ENCODE measurements around the gene TSPAN18. TPM values are rescaled to one million over a fixed set of nuclear protein-coding genes. Genes with fewer than 3 reads are reported as not detected.

The TSPAN18 gene
- total RNA-seq, 4 donors from 2014 or later: 0.95 to 4.5 (median 2.3) TPM

DNA sequence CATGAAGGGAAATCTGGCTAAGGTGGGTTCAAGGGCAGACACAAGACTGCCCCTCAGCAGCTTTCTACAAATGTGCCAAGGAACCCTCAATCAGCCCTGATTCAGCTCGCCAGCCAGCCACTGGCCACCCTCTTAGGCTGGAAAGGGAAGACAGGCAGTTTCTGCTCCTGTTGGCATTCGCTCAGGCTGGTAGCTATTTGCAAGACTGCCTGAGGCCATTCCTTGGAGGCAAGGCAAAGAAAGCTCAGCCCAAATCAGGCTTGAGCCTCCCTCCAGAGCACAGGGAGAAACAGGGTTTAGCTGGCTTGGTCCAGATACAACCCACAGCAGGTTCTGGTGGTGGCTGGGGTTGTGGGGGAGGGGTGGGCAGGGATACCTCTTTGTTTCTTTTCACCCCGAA, 204.7 kb downstream of the TSPAN18 start:
- no peak overlapping the region for H3K4me3 ChIP-seq (ENCODE audit: low read depth, poor library complexity, severe bottlenecking)

DNA sequence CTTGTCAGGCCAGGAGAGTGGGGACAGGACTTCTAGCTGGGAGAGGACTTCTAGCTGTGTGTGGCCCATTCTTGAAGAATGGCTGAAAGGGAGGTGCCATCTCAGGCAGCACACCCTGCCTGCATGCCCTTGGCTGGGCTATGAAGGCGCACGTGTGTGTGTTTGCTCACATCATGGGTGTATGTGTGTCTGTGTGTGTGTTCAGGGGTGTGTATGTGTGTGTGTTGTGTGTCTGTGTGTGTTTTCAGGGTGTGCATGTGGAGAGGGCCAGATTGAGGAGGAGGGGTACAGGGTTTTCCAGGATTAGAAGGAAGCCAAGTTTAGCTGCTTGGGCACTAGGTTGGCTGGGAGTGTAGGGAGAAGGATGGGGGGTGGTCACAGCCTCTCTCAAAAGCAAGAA, 207.3 kb downstream of the TSPAN18 start:
- intact Hi-C loops (cut with DNase I; ENCODE audit: low total_unique reads): no loop called here
- no peak overlapping the region for H3K4me3 ChIP-seq (ENCODE audit: low read depth, poor library complexity, severe bottlenecking)
- no peak for DNase-seq (ENCODE audit: low spot score in 2 of 2)
- WGBS, 2 donors: 83 to 92% methylated on average over 2 of the region's 2 CpGs
- TF ChIP-seq, protein P1, sequence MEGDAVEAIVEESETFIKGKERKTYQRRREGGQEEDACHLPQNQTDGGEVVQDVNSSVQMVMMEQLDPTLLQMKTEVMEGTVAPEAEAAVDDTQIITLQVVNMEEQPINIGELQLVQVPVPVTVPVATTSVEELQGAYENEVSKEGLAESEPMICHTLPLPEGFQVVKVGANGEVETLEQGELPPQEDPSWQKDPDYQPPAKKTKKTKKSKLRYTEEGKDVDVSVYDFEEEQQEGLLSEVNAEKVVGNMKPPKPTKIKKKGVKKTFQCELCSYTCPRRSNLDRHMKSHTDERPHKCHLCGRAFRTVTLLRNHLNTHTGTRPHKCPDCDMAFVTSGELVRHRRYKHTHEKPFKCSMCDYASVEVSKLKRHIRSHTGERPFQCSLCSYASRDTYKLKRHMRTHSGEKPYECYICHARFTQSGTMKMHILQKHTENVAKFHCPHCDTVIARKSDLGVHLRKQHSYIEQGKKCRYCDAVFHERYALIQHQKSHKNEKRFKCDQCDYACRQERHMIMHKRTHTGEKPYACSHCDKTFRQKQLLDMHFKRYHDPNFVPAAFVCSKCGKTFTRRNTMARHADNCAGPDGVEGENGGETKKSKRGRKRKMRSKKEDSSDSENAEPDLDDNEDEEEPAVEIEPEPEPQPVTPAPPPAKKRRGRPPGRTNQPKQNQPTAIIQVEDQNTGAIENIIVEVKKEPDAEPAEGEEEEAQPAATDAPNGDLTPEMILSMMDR (IDR thresholded peaks at IDR 0.05): no peak
- TF ChIP-seq POLR2A (IDR thresholded peaks at IDR 0.05): no peak

More for the DNA sequence above, 204.7 kb downstream of the TSPAN18 start:
- no peak for TF ChIP-seq POLR2A (IDR thresholded peaks at IDR 0.05)
- TF ChIP-seq, protein P1 (IDR thresholded peaks at IDR 0.05): no peak
- DNase-seq (ENCODE audit: low spot score in 2 of 2): no peak
- WGBS, 2 donors: 71 to 79% methylated on average over 3 of the region's 3 CpGs
- intact Hi-C loops (cut with DNase I; ENCODE audit: low total_unique reads): no loop called here

DNA sequence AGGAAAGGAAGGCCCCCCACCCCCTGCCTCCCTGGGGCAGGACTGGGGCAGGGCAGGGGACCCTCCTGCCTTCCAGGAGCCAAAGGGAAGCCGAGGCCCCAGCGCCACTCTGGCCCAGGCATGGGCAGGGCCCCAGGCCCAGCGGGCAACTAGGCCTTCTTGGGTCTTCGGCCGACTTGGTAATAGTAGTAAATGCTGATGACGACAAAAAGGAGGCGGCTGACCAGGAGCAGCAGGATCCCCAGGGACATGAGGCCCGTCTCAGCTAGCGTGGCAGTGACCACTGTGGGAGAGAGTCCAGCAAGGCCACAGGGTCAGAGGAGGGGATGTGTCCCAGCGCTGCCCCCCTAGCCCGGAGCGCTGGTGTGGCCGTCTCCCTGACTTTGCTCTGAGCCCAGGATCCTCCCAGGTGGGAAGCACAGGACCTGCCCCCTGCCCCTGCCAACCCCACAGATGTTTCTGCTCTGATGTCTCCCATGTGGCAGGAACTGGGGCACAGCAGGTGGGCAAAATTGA, 208.0 kb downstream of the TSPAN18 start:
- intact Hi-C loops (cut with DNase I; ENCODE audit: low total_unique reads): no loop called here
- no peak for TF ChIP-seq POLR2A (IDR thresholded peaks at IDR 0.05)
- TF ChIP-seq, protein P1 (IDR thresholded peaks at IDR 0.05): no peak
- 89 to 92% methylated on average over 7 to 13 of the region's 13 CpGs for WGBS, 2 donors
- no peak overlapping the region for H3K4me3 ChIP-seq (ENCODE audit: low read depth, poor library complexity, severe bottlenecking)
- no peak for DNase-seq (ENCODE audit: low spot score in 2 of 2)

DNA sequence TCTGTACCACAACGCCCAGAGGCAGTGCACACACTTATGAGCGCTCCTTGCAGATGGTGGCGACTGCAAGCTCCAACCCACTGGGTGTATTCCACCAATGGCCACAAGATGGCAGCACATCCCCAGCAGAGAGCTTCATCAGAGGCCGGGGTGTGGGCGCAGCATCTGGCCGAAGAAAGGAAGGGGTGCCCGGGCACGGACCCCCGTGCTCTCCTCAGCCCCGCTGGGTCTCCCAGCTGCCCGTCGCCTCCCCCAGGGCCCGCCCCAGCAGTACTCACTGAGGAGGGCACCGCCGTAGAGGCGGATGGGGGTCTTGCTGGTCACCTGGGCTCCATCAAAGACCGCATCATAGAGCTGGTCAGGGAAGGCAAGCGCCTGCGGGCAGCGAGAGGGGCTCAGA, 209.8 kb downstream of the TSPAN18 start:
- DNase-seq (ENCODE audit: low spot score in 2 of 2): peak; percentile 82 to 98
- intact Hi-C loops (cut with DNase I; ENCODE audit: low total_unique reads): loop anchor here (2.0 kb wide), 1 partner anchor 166 kb away; no protein-coding TSS in a partner anchor
- TF ChIP-seq, protein P1 (IDR thresholded peaks at IDR 0.05): peak in 2 of 3 donors; percentile 55 to 90
- no peak for TF ChIP-seq POLR2A (IDR thresholded peaks at IDR 0.05)
- H3K4me3 ChIP-seq (ENCODE audit: low read depth, poor library complexity, severe bottlenecking): no peak overlapping the region
- 20 to 34% methylated on average over 13 to 15 of the region's 20 CpGs for WGBS, 2 donors

DNA sequence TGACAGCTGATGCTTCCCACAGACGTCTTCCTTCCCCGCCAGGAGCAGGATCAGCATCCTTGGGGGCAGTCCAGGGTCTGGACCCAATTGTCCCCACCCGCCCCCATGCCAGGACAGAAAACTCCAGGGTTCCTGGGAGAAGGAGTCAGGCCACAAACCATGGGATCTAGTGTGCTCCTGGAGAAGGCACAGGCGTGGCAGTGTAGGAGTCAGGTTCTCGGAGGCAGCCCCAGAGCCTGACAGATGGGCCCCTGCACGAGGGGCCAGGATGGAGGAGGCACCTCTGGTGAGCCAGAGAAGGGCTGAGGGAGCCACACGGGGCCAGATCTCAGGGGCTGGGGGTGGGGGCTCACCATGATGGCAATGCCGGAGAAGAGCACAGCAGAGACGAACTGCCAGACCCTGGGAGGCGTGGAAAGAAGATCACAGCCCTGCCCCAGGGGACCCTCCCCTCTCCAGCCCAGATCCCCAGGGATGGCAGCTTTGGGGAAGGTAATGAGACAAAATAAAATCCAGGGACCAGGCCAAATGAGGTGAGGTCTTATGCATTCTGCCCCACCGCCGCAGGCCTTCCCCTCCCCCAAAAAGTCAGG, 210.3 kb downstream of the TSPAN18 start:
- TF ChIP-seq, protein P1 (IDR thresholded peaks at IDR 0.05): no peak
- TF ChIP-seq POLR2A (IDR thresholded peaks at IDR 0.05): no peak
- 86 to 90% methylated on average over 9 to 12 of the region's 12 CpGs for WGBS, 2 donors
- intact Hi-C loops (cut with DNase I; ENCODE audit: low total_unique reads): loop anchor here (2.0 kb wide), 1 partner anchor 166 kb away; no protein-coding TSS in a partner anchor
- no peak for DNase-seq (ENCODE audit: low spot score in 2 of 2)
- no peak overlapping the region for H3K4me3 ChIP-seq (ENCODE audit: low read depth, poor library complexity, severe bottlenecking)
